ENCODE measurements around the gene GPC6.

- TF ChIP-seq EP300 (IDR thresholded peaks at IDR 0.05) (no peak), CTCF (IDR thresholded peaks at IDR 0.05) (no peak)
These were observed 1126.6 kb downstream of the GPC6 start for GRCh38 chr13:94353167-94353710.
